GM12875 (cell line): ENCODE data around the gene FLVCR2.

ENCODE experiments used
- H3K4me3 ChIP-seq: one replicate; pipeline ENCODE4 v1.5.1; 2011; ENCODE audit warnings: low read depth, low read length, control low read depth
- CTCF ChIP-seq: IDR thresholded peaks from 2 replicates; pipeline ENCODE4 v1.5.1; 2011; ENCODE audit warnings: low read depth, mild to moderate bottlenecking, control low read depth, inconsistent platforms, low read length, moderate library complexity, borderline replicate concordance; ENCODE audit not compliant: insufficient read depth

FLVCR2 gene

DNA sequence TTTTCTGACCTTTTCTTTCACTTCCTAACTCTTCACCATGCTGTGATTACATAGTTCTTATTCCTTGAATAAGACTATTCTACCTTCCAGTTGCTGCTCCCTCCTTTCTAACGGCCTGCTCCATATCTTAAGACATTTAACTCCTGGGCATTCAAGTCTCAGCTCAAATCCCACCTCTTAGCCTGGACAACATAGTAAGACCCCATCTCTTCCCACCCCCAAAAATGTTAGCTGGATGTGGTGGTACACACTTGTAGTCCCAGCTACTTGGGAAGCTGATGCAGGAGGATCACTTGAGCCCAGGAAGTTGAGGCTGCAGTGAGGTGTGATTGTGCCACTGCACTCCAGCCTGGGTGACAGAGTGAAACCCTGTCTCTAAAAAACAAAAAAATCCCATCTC lies 71.4 kb downstream of the FLVCR2 start:
- no peak overlapping the region for H3K4me3 ChIP-seq
- TF ChIP-seq CTCF = no peak

DNA sequence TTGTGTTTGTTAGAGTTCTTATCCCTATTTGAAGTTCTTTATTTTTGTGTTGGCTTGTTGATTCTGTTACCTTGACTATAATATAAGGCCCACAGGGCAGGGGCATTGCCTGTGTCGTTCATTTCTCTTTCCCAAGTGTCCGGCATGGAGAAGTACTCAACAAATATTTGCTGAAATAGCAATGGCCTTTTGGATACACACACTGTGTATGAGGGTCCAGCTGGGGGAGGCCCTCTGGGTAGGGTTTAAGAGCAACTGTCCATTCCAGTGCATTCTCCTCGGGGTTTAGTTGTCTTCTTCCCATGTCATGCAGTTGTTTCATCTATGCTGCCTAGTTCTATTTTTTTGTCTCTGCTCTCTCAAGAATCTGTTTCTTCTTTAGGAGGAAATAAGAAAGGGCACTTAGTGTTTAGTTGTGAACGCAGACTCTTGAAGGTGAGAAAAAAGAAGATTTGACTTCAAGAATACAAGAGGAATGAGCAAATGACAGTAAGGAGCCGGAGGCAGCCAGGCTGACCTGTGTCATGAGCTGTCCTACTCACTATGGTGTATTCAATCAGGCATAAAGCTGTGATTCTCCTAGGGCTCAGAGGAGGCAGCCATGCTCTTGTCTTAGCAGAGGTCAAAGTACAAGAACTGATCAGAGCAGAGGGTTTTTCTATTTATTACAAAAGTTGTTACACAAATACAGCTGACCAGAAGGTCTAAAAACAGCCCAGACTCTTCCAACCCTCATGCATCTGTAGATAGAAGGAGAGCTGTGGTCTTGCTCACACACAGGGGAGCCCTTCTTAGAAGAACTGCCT lies 72.0 kb downstream of the FLVCR2 start:
- TF ChIP-seq CTCF = no peak
- H3K4me3 ChIP-seq = no peak overlapping the region

DNA sequence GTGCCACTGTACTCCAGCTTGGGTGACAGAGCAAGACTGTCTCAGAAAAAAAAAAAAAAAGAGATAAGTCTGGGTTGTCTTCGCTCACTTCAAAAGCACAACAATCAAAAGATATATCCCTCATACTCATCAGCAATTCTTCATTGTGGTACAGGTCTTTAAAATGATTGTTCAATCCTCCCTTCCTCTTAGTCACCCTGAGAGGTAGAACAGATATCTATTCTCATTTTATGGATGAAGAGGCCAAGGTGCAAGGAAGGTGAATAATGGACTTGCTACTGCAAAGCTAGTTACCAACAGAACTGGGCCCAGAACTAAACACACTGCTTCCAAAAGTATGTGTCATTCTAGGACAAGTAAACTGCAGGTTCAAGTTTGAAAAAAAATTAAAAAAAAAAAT lies 75.1 kb downstream of the FLVCR2 start:
- TF ChIP-seq CTCF = no peak
- no peak overlapping the region for H3K4me3 ChIP-seq

- TF ChIP-seq CTCF = peak; percentile 92
- H3K4me3 ChIP-seq = no peak overlapping the region
These were observed 75.8 kb downstream of the FLVCR2 start for GRCh38 chr14:75654127-75654732.

- TF ChIP-seq CTCF = no peak
- no peak overlapping the region for H3K4me3 ChIP-seq
These were observed 76.8 kb downstream of the FLVCR2 start for GRCh38 chr14:75655235-75655634.

DNA sequence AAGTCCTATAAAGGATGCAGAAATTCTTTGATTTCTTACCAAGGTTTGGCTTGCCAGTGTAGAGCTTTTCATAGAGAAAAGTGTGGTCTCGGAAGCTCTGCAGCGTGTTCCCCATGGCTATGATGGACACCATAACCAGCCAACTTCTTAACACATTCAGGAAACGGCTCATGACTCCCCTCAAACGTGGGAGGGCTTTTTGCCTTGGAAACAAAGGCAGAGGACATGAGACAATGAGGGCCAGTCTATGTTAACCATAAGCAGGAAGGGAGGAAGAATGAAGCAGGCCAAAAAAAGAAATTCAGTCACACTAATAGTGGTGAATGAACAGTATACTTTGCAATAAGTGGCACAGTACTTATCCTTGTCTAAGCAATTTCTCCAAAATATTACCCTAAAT lies 78.9 kb downstream of the FLVCR2 start:
- H3K4me3 ChIP-seq = no peak overlapping the region
- TF ChIP-seq CTCF = no peak

- H3K4me3 ChIP-seq = no peak overlapping the region
- no peak for TF ChIP-seq CTCF
These were observed 80.5 kb downstream of the FLVCR2 start for GRCh38 chr14:75658957-75659356.
